ENCODE data around the gene ZFP3. TPM values are rescaled to one million over a fixed set of nuclear protein-coding genes. Genes with fewer than 3 reads are reported as not detected.
A peak's percentile ranks its signal among the peaks of the same experiment; 100 is the strongest.
"Not testable (repeated sequence)": the region's sequence is repeated elsewhere in the genome, so short reads cannot be mapped to it uniquely, and the experiment has no call there.

The ZFP3 gene
- 0.11 TPM in 2 replicates for polyA plus RNA-seq (2013)

DNA sequence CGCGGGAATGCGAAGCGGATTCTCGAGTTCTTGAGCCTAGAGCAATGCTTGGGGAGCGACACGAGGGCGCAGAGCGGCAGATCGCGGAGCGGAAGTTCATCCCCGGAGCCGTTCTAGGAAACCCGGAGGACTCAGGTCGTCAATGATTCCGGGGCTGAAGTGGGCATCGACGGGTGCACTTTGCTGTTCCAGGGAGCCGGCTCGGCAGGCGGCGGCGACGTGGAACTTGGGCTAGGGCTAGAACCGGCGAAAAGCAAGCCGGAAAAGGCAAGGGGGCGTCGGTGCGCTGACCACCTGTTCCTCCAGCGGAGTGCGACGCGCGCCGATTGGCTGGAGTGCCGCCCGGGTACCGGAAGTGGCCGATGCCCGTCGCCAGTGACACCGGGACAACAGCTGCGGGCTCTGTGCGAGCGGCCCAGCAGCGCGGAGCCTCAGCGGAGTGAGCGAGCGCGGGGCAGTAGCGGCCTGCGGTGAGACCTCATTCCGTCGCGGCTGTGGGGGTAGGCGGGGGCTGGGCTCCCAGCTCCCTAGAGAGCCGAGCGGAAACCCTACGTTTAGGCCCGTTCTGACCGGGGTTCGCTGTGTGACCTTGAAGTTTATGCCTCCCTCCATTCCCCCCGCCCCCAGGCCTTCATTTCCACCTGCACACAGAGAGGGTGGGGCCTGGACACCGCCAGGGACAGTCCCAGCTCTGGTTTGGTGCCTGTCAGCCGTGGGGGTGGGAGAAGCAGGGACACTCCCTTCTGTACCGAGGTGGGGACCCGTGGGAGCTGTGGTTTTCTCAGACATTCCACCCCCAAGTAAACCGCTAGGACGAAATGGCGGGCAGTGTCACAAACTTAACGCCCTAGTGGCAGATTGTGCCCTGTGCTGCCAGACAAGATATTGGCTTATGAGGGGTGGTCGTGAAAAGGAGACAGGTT, at the start of gene ZFP3:
Gene ZFP3, plus strand, starts transcription at position 362 of the 923 bp plus-strand sequence. CDS start 13,038 bp downstream, outside the sequence.
- H3K4me2 ChIP-seq (ENCODE audit: low read length): peak within 1 kb of the TSS; percentile 41
- no peaks in the 10 kb centered on the region for H3K79me2 ChIP-seq (ENCODE audit: control insufficient read depth, insufficient read depth, low read length, poor library complexity)
- no peak within 1 kb of the TSS for H2BK5ac ChIP-seq (ENCODE audit: low read depth, low read length, poor library complexity)
- no peak within 1 kb of the TSS for H3K27ac ChIP-seq (ENCODE audit: low read depth, low read length)
- H3K27me3 ChIP-seq (ENCODE audit: insufficient read depth, low read length): no peaks in the 10 kb centered on the region
- peak within 1 kb of the TSS; percentile 39 for H3K4me3 ChIP-seq (ENCODE audit: low read depth, low read length)
- H3K4ac ChIP-seq (ENCODE audit: low read depth, low read length): no peak within 1 kb of the TSS
- no peaks in the 10 kb centered on the region for H3K4me1 ChIP-seq (ENCODE audit: control insufficient read depth in 1 of 2, insufficient read depth in 2 of 2, low read length in 2 of 2)
- no peak within 1 kb of the TSS for H4K8ac ChIP-seq (ENCODE audit: low read depth, low read length)
- H2BK12ac ChIP-seq (ENCODE audit: low read length): no peak within 1 kb of the TSS
- no CpG with 5 or more reads among the region's 75 CpGs for WGBS (ENCODE audit: extremely low coverage, insufficient coverage, insufficient read length)
- H3K23ac ChIP-seq (ENCODE audit: low read length): no peak within 1 kb of the TSS
- H3K14ac ChIP-seq (ENCODE audit: low read length): no peak within 1 kb of the TSS
- DNase-seq: peak; percentile 83 to 87
- no peak within 1 kb of the TSS for H2AK5ac ChIP-seq (ENCODE audit: low read length)
- no peak within 1 kb of the TSS for H2BK120ac ChIP-seq (ENCODE audit: insufficient read depth, low read length, poor library complexity)
- no peak within 1 kb of the TSS for H2AFZ ChIP-seq (ENCODE audit: insufficient read depth, low read length, poor library complexity)
- H3K36me3 ChIP-seq (ENCODE audit: control insufficient read depth in 1 of 2, insufficient read depth in 2 of 2, low read length in 2 of 2): no peaks in the 10 kb centered on the region
- no peak within 1 kb of the TSS for H4K91ac ChIP-seq (ENCODE audit: low read depth, low read length)
- H3K9me3 ChIP-seq (ENCODE audit: insufficient read depth, low read depth, low read length): peaks cover 13% of the 10 kb centered on the region
- H4K12ac ChIP-seq (ENCODE audit: low read depth, low read length): no peak within 1 kb of the TSS
- H3K9ac ChIP-seq (ENCODE audit: low read length): no peak within 1 kb of the TSS
- no peaks in the 10 kb centered on the region for H3K79me1 ChIP-seq (ENCODE audit: low read length)
- no peak within 1 kb of the TSS for H3K18ac ChIP-seq (ENCODE audit: low read length)

DNA sequence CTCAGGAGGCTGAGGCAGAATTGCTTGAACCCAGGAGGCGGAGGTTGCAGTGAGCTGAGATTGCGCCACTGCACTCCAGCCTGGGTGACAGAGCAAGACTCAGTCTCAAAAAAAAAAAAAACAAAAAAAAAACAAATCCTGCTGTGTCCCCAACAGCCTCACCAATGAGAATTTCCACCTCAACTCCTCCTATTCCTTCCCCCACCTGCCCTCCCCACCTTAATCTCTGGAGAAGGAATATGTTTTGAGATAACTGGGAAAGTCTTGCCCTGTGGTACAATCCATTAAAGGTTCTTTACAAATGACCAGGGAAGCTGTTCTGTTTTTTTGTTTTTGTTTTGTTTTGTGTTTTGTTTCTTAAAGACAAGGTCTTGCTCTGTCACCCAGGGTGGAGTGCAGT, 48.1 kb upstream of the ZFP3 start:
- not testable (repeated sequence) for H2BK5ac ChIP-seq (ENCODE audit: low read depth, low read length, poor library complexity); DNase-seq; H2BK120ac ChIP-seq (ENCODE audit: insufficient read depth, low read length, poor library complexity); H3K36me3 ChIP-seq (ENCODE audit: control insufficient read depth in 1 of 2, insufficient read depth in 2 of 2, low read length in 2 of 2); H4K12ac ChIP-seq (ENCODE audit: low read depth, low read length); H2AK5ac ChIP-seq (ENCODE audit: low read length); H3K4ac ChIP-seq (ENCODE audit: low read depth, low read length); H3K27ac ChIP-seq (ENCODE audit: low read depth, low read length); H4K91ac ChIP-seq (ENCODE audit: low read depth, low read length); H3K23ac ChIP-seq (ENCODE audit: low read length); H3K14ac ChIP-seq (ENCODE audit: low read length); H3K27me3 ChIP-seq (ENCODE audit: insufficient read depth, low read length); H2AFZ ChIP-seq (ENCODE audit: insufficient read depth, low read length, poor library complexity); H3K4me1 ChIP-seq (ENCODE audit: control insufficient read depth in 1 of 2, insufficient read depth in 2 of 2, low read length in 2 of 2); H3K9ac ChIP-seq (ENCODE audit: low read length); H3K4me2 ChIP-seq (ENCODE audit: low read length); H2BK12ac ChIP-seq (ENCODE audit: low read length); H3K79me1 ChIP-seq (ENCODE audit: low read length); H3K4me3 ChIP-seq (ENCODE audit: low read depth, low read length); H4K8ac ChIP-seq (ENCODE audit: low read depth, low read length); H3K9me3 ChIP-seq (ENCODE audit: insufficient read depth, low read depth, low read length); H3K18ac ChIP-seq (ENCODE audit: low read length); H3K79me2 ChIP-seq (ENCODE audit: control insufficient read depth, insufficient read depth, low read length, poor library complexity)
- WGBS (ENCODE audit: extremely low coverage, insufficient coverage, insufficient read length): no CpG with 5 or more reads among the region's 2 CpGs

DNA sequence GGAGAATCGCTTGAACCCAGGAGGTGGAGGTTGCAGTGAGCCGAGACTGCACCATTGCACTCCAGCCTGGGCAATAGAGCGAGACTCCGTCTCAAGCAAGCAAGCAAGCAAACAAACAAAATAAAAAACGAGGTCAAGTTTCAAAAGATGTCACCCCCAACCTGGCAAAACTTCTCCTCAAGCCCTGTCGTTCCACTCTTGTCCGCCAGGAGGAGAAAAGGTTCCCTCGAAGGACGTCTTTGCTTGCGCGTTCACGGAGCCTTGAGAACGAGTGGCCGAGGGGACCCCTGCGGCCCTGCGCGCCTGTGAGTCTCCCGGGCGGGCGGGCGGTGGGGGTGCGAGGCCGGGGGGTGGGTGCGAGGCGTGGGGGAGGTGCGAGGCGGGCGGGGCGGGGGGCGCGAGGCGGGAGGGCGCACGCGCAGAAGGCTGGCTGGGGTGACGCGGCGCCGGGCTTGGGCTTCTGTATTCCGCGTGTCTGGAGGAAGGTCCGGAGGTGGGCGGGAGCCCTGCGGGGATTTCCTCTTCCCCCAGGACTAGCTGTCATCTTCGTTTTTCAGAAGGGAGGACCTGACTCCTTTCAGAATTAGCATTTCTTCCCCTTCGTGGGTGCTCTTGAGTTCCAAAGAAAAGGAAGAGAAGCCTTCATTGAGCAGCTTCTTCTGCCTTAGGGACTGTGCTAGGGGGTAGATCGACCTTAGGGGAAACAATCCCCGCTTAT, 46.7 kb upstream of the ZFP3 start:
- H3K27ac ChIP-seq (ENCODE audit: low read depth, low read length): no peak overlapping the region
- H3K79me2 ChIP-seq (ENCODE audit: control insufficient read depth, insufficient read depth, low read length, poor library complexity): no peaks in the 10 kb centered on the region
- H3K4ac ChIP-seq (ENCODE audit: low read depth, low read length): no peak overlapping the region
- peak overlapping the region; percentile 49 for H2BK120ac ChIP-seq (ENCODE audit: insufficient read depth, low read length, poor library complexity)
- peaks cover 2% of the 10 kb centered on the region for H3K79me1 ChIP-seq (ENCODE audit: low read length)
- H2AFZ ChIP-seq (ENCODE audit: insufficient read depth, low read length, poor library complexity): peak overlapping the region; percentile 47
- no peaks in the 10 kb centered on the region for H3K36me3 ChIP-seq (ENCODE audit: control insufficient read depth in 1 of 2, insufficient read depth in 2 of 2, low read length in 2 of 2)
- H4K8ac ChIP-seq (ENCODE audit: low read depth, low read length): peak overlapping the region; percentile 85
- H2BK12ac ChIP-seq (ENCODE audit: low read length): no peak overlapping the region
- H3K4me1 ChIP-seq (ENCODE audit: control insufficient read depth in 1 of 2, insufficient read depth in 2 of 2, low read length in 2 of 2): no peaks in the 10 kb centered on the region
- H3K23ac ChIP-seq (ENCODE audit: low read length): no peak overlapping the region
- H3K18ac ChIP-seq (ENCODE audit: low read length): no peak overlapping the region
- H3K4me3 ChIP-seq (ENCODE audit: low read depth, low read length): no peak overlapping the region
- H3K9ac ChIP-seq (ENCODE audit: low read length): no peak overlapping the region
- H2AK5ac ChIP-seq (ENCODE audit: low read length): no peak overlapping the region
- no peak overlapping the region for H4K91ac ChIP-seq (ENCODE audit: low read depth, low read length)
- peaks cover 1% of the 10 kb centered on the region for H3K9me3 ChIP-seq (ENCODE audit: insufficient read depth, low read depth, low read length)
- H4K12ac ChIP-seq (ENCODE audit: low read depth, low read length): peak overlapping the region; percentile 79
- peak overlapping the region; percentile 71 for H3K4me2 ChIP-seq (ENCODE audit: low read length)
- no peak overlapping the region for H3K14ac ChIP-seq (ENCODE audit: low read length)
- WGBS (ENCODE audit: extremely low coverage, insufficient coverage, insufficient read length): no CpG with 5 or more reads among the region's 48 CpGs
- peak; percentile 73 to 95 for DNase-seq
- H2BK5ac ChIP-seq (ENCODE audit: low read depth, low read length, poor library complexity): no peak overlapping the region
- H3K27me3 ChIP-seq (ENCODE audit: insufficient read depth, low read length): peaks cover 3% of the 10 kb centered on the region

DNA sequence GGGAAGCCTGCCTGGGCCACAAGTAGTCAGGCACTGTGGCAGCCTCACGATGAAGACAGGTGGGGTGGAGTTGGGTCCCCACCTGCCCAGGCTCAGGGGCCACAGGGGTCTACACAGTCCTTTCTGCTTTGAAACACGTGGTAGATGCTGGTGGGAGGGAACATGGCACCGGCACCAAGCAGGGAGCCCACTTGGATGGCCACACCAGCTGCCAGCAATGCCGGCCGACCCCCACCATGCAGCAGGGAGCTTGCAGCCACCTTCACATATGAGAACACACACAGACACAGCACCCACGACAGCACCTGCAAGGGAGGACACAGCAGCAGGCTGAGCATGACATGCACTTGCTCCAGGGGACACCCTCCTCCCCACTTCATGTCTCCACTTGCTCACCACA, 45.4 kb upstream of the ZFP3 start:
- H3K9ac ChIP-seq (ENCODE audit: low read length): no peak overlapping the region
- no CpG with 5 or more reads among the region's 6 CpGs for WGBS (ENCODE audit: extremely low coverage, insufficient coverage, insufficient read length)
- H3K4me2 ChIP-seq (ENCODE audit: low read length): no peak overlapping the region
- H3K18ac ChIP-seq (ENCODE audit: low read length): no peak overlapping the region
- DNase-seq: no peak
- no peaks in the 10 kb centered on the region for H3K36me3 ChIP-seq (ENCODE audit: control insufficient read depth in 1 of 2, insufficient read depth in 2 of 2, low read length in 2 of 2)
- peaks cover 2% of the 10 kb centered on the region for H3K79me1 ChIP-seq (ENCODE audit: low read length)
- no peak overlapping the region for H2AK5ac ChIP-seq (ENCODE audit: low read length)
- no peak overlapping the region for H3K14ac ChIP-seq (ENCODE audit: low read length)
- H3K4me3 ChIP-seq (ENCODE audit: low read depth, low read length): no peak overlapping the region
- no peak overlapping the region for H3K4ac ChIP-seq (ENCODE audit: low read depth, low read length)
- H3K27ac ChIP-seq (ENCODE audit: low read depth, low read length): no peak overlapping the region
- H4K8ac ChIP-seq (ENCODE audit: low read depth, low read length): no peak overlapping the region
- no peak overlapping the region for H2BK12ac ChIP-seq (ENCODE audit: low read length)
- peaks cover 3% of the 10 kb centered on the region for H3K27me3 ChIP-seq (ENCODE audit: insufficient read depth, low read length)
- peaks cover 1% of the 10 kb centered on the region for H3K9me3 ChIP-seq (ENCODE audit: insufficient read depth, low read depth, low read length)
- no peak overlapping the region for H4K91ac ChIP-seq (ENCODE audit: low read depth, low read length)
- H4K12ac ChIP-seq (ENCODE audit: low read depth, low read length): no peak overlapping the region
- H3K23ac ChIP-seq (ENCODE audit: low read length): no peak overlapping the region
- no peak overlapping the region for H2AFZ ChIP-seq (ENCODE audit: insufficient read depth, low read length, poor library complexity)
- no peaks in the 10 kb centered on the region for H3K79me2 ChIP-seq (ENCODE audit: control insufficient read depth, insufficient read depth, low read length, poor library complexity)
- no peak overlapping the region for H2BK5ac ChIP-seq (ENCODE audit: low read depth, low read length, poor library complexity)
- no peaks in the 10 kb centered on the region for H3K4me1 ChIP-seq (ENCODE audit: control insufficient read depth in 1 of 2, insufficient read depth in 2 of 2, low read length in 2 of 2)
- no peak overlapping the region for H2BK120ac ChIP-seq (ENCODE audit: insufficient read depth, low read length, poor library complexity)

Measured in trophoblast cell (in vitro differentiated cells and primary cell).